Medulla oblongata (tissue), 1 donor: ENCODE measurements around the gene TFEB.
A peak's percentile ranks its signal among the peaks of the same experiment; 100 is the strongest.

Experiments
- DNase-seq: peaks from one replicate; pipeline ENCODE4 v3.0.0-alpha.2; 2015; ENCODE audit errors: extremely low spot score

The TFEB gene

GRCh38 chr6:41723530-41724227 lies 11.7 kb downstream of the TFEB start:
- DNase-seq: peak; percentile 79

- DNase-seq: peak; percentile 3
Observed at GRCh38 chr6:41722969-41723529, 12.4 kb downstream of the TFEB start.

GRCh38 chr6:41721414-41721813 lies 14.0 kb downstream of the TFEB start:
- no peak for DNase-seq

- DNase-seq: no peak
Observed at GRCh38 chr6:41720783-41721182, 14.6 kb downstream of the TFEB start.

- no peak for DNase-seq
Observed at GRCh38 chr6:41720262-41720620, 15.2 kb downstream of the TFEB start.

- no peak for DNase-seq
Observed at GRCh38 chr6:41719436-41720261, 15.8 kb downstream of the TFEB start.

GRCh38 chr6:41718828-41719227 lies 16.6 kb downstream of the TFEB start:
- no peak for DNase-seq

- DNase-seq: no peak
Observed at GRCh38 chr6:41717392-41717736, 18.0 kb downstream of the TFEB start.

GRCh38 chr6:41716516-41717391 lies 18.7 kb downstream of the TFEB start:
- no peak for DNase-seq

GRCh38 chr6:41715795-41716515 lies 19.5 kb downstream of the TFEB start:
- DNase-seq: no peak

GRCh38 chr6:41714556-41715273 lies 20.7 kb downstream of the TFEB start:
- no peak for DNase-seq

- no peak for DNase-seq
Observed at GRCh38 chr6:41713650-41714291, 21.6 kb downstream of the TFEB start.

- peak; percentile 76 for DNase-seq
Observed at GRCh38 chr6:41713159-41713649, 22.2 kb downstream of the TFEB start.

GRCh38 chr6:41712651-41713103 lies 22.7 kb downstream of the TFEB start:
- peak; percentile 95 for DNase-seq

- no peak for DNase-seq
Observed at GRCh38 chr6:41711323-41712038, 23.9 kb downstream of the TFEB start.

GRCh38 chr6:41709375-41709774 lies 26.0 kb downstream of the TFEB start:
- no peak for DNase-seq

- no peak for DNase-seq
Observed at GRCh38 chr6:41708856-41709255, 26.6 kb downstream of the TFEB start.

- peak; percentile 80 for DNase-seq
Observed at GRCh38 chr6:41707565-41708200, 27.7 kb downstream of the TFEB start.
